ENCODE data around the gene KRTAP12-3.
"Not testable (repeated sequence)": the region's sequence is repeated elsewhere in the genome, so short reads cannot be mapped to it uniquely, and the experiment has no call there.

Gene KRTAP12-3

DNA sequence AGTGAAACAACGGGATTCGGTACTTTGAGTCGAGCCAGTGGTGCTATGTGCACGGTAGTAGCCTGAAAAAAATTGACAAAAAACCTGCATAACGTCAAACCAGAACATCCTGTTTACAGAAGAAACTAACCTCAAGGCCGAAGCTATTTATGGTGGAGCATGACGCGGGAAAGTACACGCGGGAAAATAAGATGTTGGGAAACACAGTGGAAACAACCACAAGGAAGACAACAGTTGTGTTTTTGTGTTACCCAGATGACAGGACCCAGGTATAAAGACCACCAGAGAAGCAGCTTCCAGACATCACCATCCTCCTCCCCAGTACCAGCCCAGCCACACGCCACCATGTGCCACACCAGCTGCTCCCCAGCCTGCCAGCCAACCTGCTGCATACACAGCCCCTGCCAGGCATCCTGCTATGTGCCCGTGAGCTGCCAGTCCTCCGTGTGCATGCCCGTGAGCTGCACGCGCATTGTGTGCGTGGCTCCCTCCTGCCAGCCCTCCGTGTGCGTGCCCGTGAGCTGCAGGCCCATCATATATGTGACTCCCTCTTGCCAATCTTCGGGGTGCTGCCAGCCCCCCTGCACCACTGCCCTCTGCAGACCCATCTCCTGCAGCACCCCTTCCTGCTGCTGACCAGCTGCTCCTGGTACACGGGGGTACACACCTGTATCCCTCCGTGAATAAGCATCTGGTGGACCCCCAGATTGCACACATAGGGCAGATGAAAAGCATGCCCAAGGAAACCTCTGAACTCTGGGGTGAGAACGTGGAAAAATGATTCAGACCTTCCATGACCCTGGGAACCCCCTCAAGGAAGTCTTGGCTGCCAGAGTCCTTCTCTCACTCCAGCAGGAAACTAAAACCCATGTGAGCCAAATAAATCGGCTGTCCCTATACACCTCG is at the start of gene KRTAP12-3:
Gene KRTAP12-3, plus strand, starts transcription at position 298 of the 906 bp plus-strand sequence. Its CDS starts 48 bp downstream, at position 346.
- DNase-seq = no peak

GRCh38 chr21:44609193-44609592 is 48.5 kb upstream of the KRTAP12-3 start:
- no peak for DNase-seq

- DNase-seq = not testable (repeated sequence)
Observed at GRCh38 chr21:44610157-44610843, 47.4 kb upstream of the KRTAP12-3 start.

DNA sequence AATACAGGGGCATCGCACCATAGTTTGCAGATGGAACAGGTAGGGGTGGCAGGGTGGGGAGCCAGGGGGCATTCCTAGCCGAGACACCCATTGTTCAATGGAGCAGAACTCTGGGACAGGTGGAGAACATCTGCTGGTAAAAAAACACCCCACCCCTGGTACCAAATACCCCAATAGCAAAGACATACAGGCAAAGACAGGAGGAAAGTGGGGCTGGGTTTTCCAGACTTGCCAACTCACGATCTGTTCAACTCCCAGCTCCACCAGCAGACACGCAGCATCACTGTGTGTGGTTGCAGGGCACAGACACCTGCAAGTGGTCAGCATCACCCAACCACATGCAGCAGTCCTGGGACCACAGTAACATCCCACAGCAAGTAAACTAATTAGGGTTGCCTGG is 46.2 kb upstream of the KRTAP12-3 start:
- DNase-seq = no peak

DNA sequence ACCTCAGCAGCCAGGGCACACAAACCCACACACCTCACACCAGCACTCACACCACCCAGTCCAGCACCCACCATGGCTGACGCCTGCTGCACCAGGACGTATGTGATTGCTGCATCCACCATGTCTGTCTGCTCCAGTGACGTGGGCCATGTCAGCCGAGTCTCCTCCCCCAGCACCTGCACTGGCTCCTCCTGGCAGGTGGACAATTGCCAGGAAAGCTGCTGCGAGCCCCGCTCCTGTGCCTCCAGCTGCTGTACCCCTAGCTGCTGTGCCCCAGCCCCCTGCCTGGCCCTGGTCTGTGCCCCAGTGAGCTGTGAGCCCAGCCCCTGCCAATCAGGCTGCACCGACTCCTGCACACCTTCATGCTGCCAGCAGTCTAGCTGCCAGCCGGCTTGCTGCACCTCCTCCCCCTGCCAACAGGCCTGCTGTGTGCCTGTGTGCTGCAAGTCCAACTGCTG is 45.7 kb upstream of the KRTAP12-3 start, which contains the start of gene KRTAP10-8:
Gene KRTAP10-8, plus strand, starts transcription at position 51 of the 458 bp plus-strand sequence. Its CDS starts 22 bp downstream, at position 73.
- no peak for DNase-seq

- DNase-seq = no peak
Observed at GRCh38 chr21:44612669-44613229, 45.0 kb upstream of the KRTAP12-3 start.

GRCh38 chr21:44613386-44614155 is 44.2 kb upstream of the KRTAP12-3 start:
- no peak for DNase-seq

- no peak for DNase-seq
Observed at GRCh38 chr21:44614161-44614631, 43.5 kb upstream of the KRTAP12-3 start.

DNA sequence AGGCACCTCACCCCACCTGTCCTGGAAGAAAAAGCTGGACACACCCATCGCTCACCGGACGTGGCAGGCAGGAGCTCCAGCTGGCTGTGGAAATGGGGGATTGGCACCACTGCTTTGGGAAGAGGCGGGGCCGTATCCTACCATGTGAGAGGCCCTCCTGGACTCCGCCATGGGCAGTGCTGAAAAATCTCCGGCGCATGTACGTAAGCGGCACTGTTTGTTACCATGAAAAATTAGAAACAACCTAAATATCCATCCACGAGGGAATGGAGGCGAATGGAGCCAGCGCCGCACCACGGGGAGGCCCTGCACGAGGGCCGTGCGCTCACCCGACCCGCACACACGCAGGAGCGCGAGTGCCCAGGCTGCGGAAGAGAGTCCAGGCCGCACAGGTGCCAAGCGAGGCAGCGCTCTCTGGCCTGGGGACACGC is 42.8 kb upstream of the KRTAP12-3 start:
- no peak for DNase-seq

DNA sequence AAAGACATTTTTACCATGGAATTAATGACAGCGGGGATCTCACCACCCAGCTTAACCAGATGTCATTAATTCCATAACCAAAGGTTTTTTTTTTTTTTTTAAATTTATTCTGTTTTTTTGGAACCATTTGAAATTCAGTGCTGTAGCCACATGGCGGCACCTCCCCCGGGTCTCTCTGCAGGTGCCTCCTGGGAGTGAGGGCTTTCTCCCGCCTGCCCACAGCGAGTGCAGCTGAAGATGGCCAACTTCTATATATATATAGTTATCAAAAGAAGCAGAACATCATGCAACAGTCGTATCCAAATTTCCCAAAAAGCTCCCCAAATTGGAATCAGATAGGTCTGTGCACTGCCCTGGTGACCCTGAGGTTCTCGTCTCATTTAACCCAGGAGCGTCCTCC is 42.3 kb upstream of the KRTAP12-3 start:
- no peak for DNase-seq

GRCh38 chr21:44615911-44616590 is 41.7 kb upstream of the KRTAP12-3 start:
- DNase-seq = no peak

DNA sequence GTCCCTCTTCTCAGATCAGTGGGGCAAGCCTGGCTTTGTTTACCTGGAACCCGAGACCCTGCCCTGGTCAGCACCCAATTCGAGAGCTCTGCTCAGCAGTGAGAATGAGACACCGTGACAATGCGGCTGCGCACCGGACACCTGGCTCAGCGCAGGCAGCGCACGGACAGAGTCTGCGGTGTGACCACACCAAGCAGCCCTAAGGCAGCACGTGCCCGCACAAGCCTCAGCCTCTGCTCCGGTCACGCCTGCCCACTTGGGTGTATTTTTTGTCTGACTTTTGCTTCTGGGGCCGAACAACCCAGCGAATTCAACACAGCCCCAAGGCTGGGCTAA is 41.2 kb upstream of the KRTAP12-3 start:
- no peak for DNase-seq

DNA sequence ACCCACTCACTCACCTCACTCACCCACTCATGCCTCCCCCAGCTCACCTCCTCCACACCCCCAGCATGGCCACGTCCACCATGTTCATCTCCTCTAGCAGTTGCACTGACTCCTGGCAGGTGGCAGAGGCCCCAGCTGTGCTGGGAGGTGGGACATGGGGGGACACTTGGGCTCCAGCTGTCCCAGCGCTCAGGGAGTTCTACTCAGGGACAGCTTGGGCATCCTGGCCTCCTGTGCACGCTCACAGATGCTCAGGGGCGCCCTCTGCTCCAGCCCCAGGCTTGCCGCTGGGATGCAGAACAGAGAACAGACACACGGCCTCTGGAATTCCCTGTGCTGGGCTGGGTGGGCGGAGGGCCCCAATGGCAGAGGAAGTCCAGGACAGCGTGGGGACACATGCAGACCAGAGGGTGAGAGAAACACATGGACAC is 40.6 kb upstream of the KRTAP12-3 start:
- no peak for DNase-seq

- no peak for DNase-seq
Observed at GRCh38 chr21:44618504-44618903, 39.2 kb upstream of the KRTAP12-3 start.

DNA sequence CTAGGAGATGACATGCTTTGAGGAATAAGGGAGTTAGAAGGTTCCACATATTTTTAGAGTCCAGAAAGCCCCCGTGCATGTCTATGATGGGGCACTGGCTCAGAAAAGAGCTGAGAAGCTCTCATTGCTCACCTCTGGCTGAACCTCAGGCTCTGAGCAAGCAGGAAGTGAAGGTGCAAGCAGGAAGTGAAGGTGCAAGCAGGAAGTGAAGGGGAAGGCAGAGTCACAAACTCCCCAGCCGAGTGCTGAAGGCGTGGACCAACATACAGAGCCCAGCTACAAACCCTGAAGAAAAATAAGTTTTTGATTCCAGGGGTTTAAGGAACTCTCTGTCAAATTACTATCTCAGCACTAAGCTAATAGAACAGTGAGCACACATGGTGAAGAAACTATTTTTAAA is 38.8 kb upstream of the KRTAP12-3 start:
- DNase-seq = peak; percentile 55

GRCh38 chr21:44619886-44620285 is 37.8 kb upstream of the KRTAP12-3 start:
- DNase-seq = no peak

- no peak for DNase-seq
Observed at GRCh38 chr21:44623575-44623974, 34.2 kb upstream of the KRTAP12-3 start.

GRCh38 chr21:44625756-44626155 is 32.0 kb upstream of the KRTAP12-3 start:
- DNase-seq = no peak

GRCh38 chr21:44626262-44626661 is 31.5 kb upstream of the KRTAP12-3 start:
- no peak for DNase-seq

DNA sequence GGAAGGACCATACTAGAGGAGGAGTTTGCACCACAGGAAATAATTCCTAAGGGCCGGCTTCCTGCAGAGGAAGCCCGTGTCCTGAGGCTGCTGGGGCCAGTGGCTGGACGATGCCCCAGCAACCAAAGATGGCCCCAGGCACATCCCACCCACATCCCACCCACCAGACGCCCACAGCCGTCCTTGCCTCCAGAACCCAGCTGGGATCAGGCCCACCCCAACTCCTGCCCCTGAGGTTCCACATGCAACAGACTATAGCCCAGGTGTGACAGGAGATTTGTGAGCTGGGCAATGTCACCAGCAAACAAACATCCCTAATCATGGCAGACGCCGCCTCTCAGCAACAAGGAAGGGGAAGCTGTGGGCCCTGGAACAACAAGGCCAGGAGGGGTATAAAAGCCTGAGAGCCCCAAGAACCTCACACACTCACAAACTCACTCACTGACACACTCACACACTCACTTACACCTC is 31.0 kb upstream of the KRTAP12-3 start, which contains the start of gene KRTAP10-9:
Gene KRTAP10-9, plus strand, starts transcription at position 421 of the 471 bp plus-strand sequence. CDS start 79 bp downstream, outside the sequence.
- no peak for DNase-seq

- not testable (repeated sequence) for DNase-seq
Observed at GRCh38 chr21:44627181-44627822, 30.4 kb upstream of the KRTAP12-3 start.
